Memory B cell (primary cell): ENCODE data around the gene PSORS1C1.
A peak's percentile ranks its signal among the peaks of the same experiment; 100 is the strongest.

Source experiments
- ATAC-seq: fragments of 150-1000 bp; cut with Tn5 transposase; 2 replicates; pipeline ENCODE4 v1.10.0; 2021; ENCODE audit warnings: low read depth, mild to moderate bottlenecking, moderate library complexity
- DNase-seq, 2 donors: peaks; one replicate each; pipeline ENCODE4 v3.0.0; 2022; ENCODE audit warnings: low spot score in 2 of 2
- H3K27ac Mint-ChIP-seq: one replicate; pipeline ENCODE4 v1.8.0; 2022; ENCODE audit warnings: mild to moderate bottlenecking, moderate library complexity, mixed read lengths
- H3K27me3 Mint-ChIP-seq: one replicate; pipeline ENCODE4 v1.8.0; 2022; ENCODE audit warnings: mixed read lengths
- H3K36me3 Mint-ChIP-seq: one replicate; pipeline ENCODE4 v1.8.0; 2022; ENCODE audit warnings: mild to moderate bottlenecking, mixed read lengths
- H3K4me1 Mint-ChIP-seq: one replicate; pipeline ENCODE4 v1.8.0; 2022; ENCODE audit warnings: mixed read lengths
- H3K4me3 Mint-ChIP-seq: one replicate; pipeline ENCODE4 v1.8.0; 2022; ENCODE audit warnings: mild to moderate bottlenecking, moderate library complexity, mixed read lengths
- H3K9me3 Mint-ChIP-seq: one replicate; pipeline ENCODE4 v1.8.0; 2022; ENCODE audit warnings: mixed read lengths

The PSORS1C1 gene

GRCh38 chr6:31112478-31112877 lies 2.1 kb upstream of the PSORS1C1 start, which contains the start of gene C6orf15:
Gene C6orf15, minus strand, starts transcription at chr6:31112575. Its CDS starts 20 bp downstream, at chr6:31112555.
- no peaks in the 10 kb centered on the region for H3K9me3 Mint-ChIP-seq
- peaks cover 12% of the 10 kb centered on the region for H3K4me1 Mint-ChIP-seq
- ATAC-seq (no peak), DNase-seq (no peak)
- no peak within 1 kb of the TSS for H3K27ac Mint-ChIP-seq
- peaks cover 23% of the 10 kb centered on the region for H3K27me3 Mint-ChIP-seq
- H3K36me3 Mint-ChIP-seq = no peaks in the 10 kb centered on the region
- H3K4me3 Mint-ChIP-seq = no peak within 1 kb of the TSS

GRCh38 chr6:31113861-31114540 lies 599 bp upstream of the PSORS1C1 start:
- Mint-ChIP-seq H3K27me3 (peaks cover 26% of the 10 kb centered on the region), H3K27ac (no peak overlapping the region), H3K4me1 (peaks cover 12% of the 10 kb centered on the region), H3K4me3 (no peak overlapping the region), H3K36me3 (no peaks in the 10 kb centered on the region), H3K9me3 (no peaks in the 10 kb centered on the region)
- DNase-seq (no peak), ATAC-seq (no peak)

- Mint-ChIP-seq H3K36me3 (no peaks in the 10 kb centered on the region), H3K4me1 (peaks cover 12% of the 10 kb centered on the region), H3K27ac (peak overlapping the region; percentile 74), H3K9me3 (no peaks in the 10 kb centered on the region), H3K27me3 (peaks cover 17% of the 10 kb centered on the region), H3K4me3 (no peak overlapping the region)
- ATAC-seq = peak; percentile 80
- DNase-seq = no peak
Observed at GRCh38 chr6:31114970-31115849, 610 bp downstream of the PSORS1C1 start.

- peaks cover 12% of the 10 kb centered on the region for H3K4me1 Mint-ChIP-seq
- H3K9me3 Mint-ChIP-seq = no peaks in the 10 kb centered on the region
- H3K27ac Mint-ChIP-seq = no peak overlapping the region
- no peak overlapping the region for H3K4me3 Mint-ChIP-seq
- H3K27me3 Mint-ChIP-seq = peaks cover 14% of the 10 kb centered on the region
- no peaks in the 10 kb centered on the region for H3K36me3 Mint-ChIP-seq
- DNase-seq = no peak
- no peak for ATAC-seq
Observed at GRCh38 chr6:31115941-31116560, 1.5 kb downstream of the PSORS1C1 start.

- H3K4me1 Mint-ChIP-seq = peaks cover 12% of the 10 kb centered on the region
- H3K4me3 Mint-ChIP-seq = no peak overlapping the region
- peaks cover 16% of the 10 kb centered on the region for H3K27me3 Mint-ChIP-seq
- no peaks in the 10 kb centered on the region for H3K9me3 Mint-ChIP-seq
- H3K36me3 Mint-ChIP-seq = no peaks in the 10 kb centered on the region
- no peak for DNase-seq
- no peak overlapping the region for H3K27ac Mint-ChIP-seq
- no peak for ATAC-seq
Observed at GRCh38 chr6:31116661-31117385, 2.2 kb downstream of the PSORS1C1 start.

GRCh38 chr6:31118178-31118577 lies 3.6 kb downstream of the PSORS1C1 start:
- DNase-seq = no peak
- Mint-ChIP-seq H3K27ac (no peak overlapping the region), H3K9me3 (no peaks in the 10 kb centered on the region), H3K4me1 (peaks cover 12% of the 10 kb centered on the region), H3K4me3 (no peak overlapping the region), H3K36me3 (no peaks in the 10 kb centered on the region), H3K27me3 (peaks cover 16% of the 10 kb centered on the region)
- ATAC-seq = no peak

GRCh38 chr6:31120151-31120915 lies 5.7 kb downstream of the PSORS1C1 start, which contains the start of gene CDSN:
Gene CDSN, minus strand, starts transcription at chr6:31120446. Its CDS starts 27 bp downstream, at chr6:31120419.
- no peak within 1 kb of the TSS for H3K27ac Mint-ChIP-seq
- no peaks in the 10 kb centered on the region for H3K36me3 Mint-ChIP-seq
- H3K4me3 Mint-ChIP-seq = no peak within 1 kb of the TSS
- peaks cover 11% of the 10 kb centered on the region for H3K27me3 Mint-ChIP-seq
- no peak for ATAC-seq
- H3K4me1 Mint-ChIP-seq = peaks cover 5% of the 10 kb centered on the region
- no peak for DNase-seq
- no peaks in the 10 kb centered on the region for H3K9me3 Mint-ChIP-seq

GRCh38 chr6:31121131-31121790 lies 6.7 kb downstream of the PSORS1C1 start:
- H3K27me3 Mint-ChIP-seq = peaks cover 10% of the 10 kb centered on the region
- no peaks in the 10 kb centered on the region for H3K36me3 Mint-ChIP-seq
- no peak for ATAC-seq
- H3K4me1 Mint-ChIP-seq = peaks cover 2% of the 10 kb centered on the region
- no peaks in the 10 kb centered on the region for H3K9me3 Mint-ChIP-seq
- DNase-seq = no peak
- H3K27ac Mint-ChIP-seq = no peak overlapping the region
- H3K4me3 Mint-ChIP-seq = no peak overlapping the region

- ATAC-seq = no peak
- Mint-ChIP-seq H3K36me3 (no peaks in the 10 kb centered on the region), H3K27me3 (peaks cover 12% of the 10 kb centered on the region), H3K27ac (no peak overlapping the region), H3K4me3 (no peak overlapping the region), H3K9me3 (no peaks in the 10 kb centered on the region), H3K4me1 (peaks cover 6% of the 10 kb centered on the region)
- DNase-seq = no peak
Observed at GRCh38 chr6:31122791-31123706, 8.4 kb downstream of the PSORS1C1 start.

GRCh38 chr6:31125162-31125561 lies 10.6 kb downstream of the PSORS1C1 start:
- no peak for ATAC-seq
- no peak overlapping the region for H3K4me3 Mint-ChIP-seq
- H3K27me3 Mint-ChIP-seq = peaks cover 11% of the 10 kb centered on the region
- no peaks in the 10 kb centered on the region for H3K9me3 Mint-ChIP-seq
- H3K27ac Mint-ChIP-seq = no peak overlapping the region
- H3K36me3 Mint-ChIP-seq = no peaks in the 10 kb centered on the region
- DNase-seq = no peak
- peaks cover 8% of the 10 kb centered on the region for H3K4me1 Mint-ChIP-seq

- Mint-ChIP-seq H3K36me3 (no peaks in the 10 kb centered on the region), H3K9me3 (no peaks in the 10 kb centered on the region), H3K4me1 (peaks cover 8% of the 10 kb centered on the region), H3K27me3 (peaks cover 11% of the 10 kb centered on the region), H3K27ac (no peak overlapping the region), H3K4me3 (no peak overlapping the region)
- DNase-seq = no peak
- ATAC-seq = no peak
Observed at GRCh38 chr6:31125586-31126363, 11.2 kb downstream of the PSORS1C1 start.
